ENCODE data around the gene RBSN.

GRCh38 chr3:15114466-15115358, 15.8 kb upstream of the RBSN start:
- no peak for TF ChIP-seq CTCF (IDR thresholded peaks at IDR 0.05)
- TF ChIP-seq EZH2 (IDR thresholded peaks at IDR 0.05; ENCODE audit: borderline replicate concordance, insufficient read depth, low read depth, low read length, poor library complexity, severe bottlenecking), result no peak

Measured in B cell (primary cell).